Cardiac fibroblast (primary cell): ENCODE results near the gene ARHGEF38.

Experiments
- DNase-seq, 2 donors: peaks; one replicate each; pipeline versions ENCODE4 v3.0.0 to v3.0.0-alpha.2; 2010; ENCODE audit warnings: low read depth in 2 of 2
- H3K4me3 ChIP-seq, 2 donors: replicated peaks in 1 of 2; 1 replicate in 1 of 2; 2 replicates in 1 of 2; pipeline ENCODE4 v1.5.1; 2011; ENCODE audit warnings: low read depth in 2 of 2, low read length in 2 of 2, mild to moderate bottlenecking in 2 of 2, moderate library complexity in 1 of 2
- TF ChIP-seq, protein P1 (sequence below): IDR thresholded peaks from one replicate; pipeline ENCODE4 v1.5.1; 2011; ENCODE audit warnings: low read depth, mild to moderate bottlenecking, low read length, inconsistent platforms

Gene ARHGEF38

DNA sequence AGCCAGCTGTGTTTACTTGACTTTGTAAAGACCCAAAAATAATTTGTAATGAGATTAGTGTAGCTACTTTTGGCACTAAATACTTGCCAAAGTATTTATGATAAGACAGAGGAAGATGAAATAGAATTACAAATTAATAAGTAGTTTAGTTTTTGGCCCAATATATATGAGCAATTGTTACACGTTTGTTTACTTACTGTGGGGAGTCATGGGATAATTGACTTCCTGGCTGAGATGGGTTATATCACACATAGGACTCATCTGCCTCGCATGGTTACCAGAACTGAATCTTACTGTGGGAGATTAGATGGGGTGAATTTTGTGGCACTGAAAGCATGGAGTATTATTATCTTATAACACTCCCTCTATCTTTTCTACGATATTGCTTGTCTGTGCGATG lies 89.4 kb downstream of the ARHGEF38 start:
- TF ChIP-seq, protein P1, sequence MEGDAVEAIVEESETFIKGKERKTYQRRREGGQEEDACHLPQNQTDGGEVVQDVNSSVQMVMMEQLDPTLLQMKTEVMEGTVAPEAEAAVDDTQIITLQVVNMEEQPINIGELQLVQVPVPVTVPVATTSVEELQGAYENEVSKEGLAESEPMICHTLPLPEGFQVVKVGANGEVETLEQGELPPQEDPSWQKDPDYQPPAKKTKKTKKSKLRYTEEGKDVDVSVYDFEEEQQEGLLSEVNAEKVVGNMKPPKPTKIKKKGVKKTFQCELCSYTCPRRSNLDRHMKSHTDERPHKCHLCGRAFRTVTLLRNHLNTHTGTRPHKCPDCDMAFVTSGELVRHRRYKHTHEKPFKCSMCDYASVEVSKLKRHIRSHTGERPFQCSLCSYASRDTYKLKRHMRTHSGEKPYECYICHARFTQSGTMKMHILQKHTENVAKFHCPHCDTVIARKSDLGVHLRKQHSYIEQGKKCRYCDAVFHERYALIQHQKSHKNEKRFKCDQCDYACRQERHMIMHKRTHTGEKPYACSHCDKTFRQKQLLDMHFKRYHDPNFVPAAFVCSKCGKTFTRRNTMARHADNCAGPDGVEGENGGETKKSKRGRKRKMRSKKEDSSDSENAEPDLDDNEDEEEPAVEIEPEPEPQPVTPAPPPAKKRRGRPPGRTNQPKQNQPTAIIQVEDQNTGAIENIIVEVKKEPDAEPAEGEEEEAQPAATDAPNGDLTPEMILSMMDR: no peak
- H3K4me3 ChIP-seq: no peak overlapping the region
- no peak for DNase-seq

DNA sequence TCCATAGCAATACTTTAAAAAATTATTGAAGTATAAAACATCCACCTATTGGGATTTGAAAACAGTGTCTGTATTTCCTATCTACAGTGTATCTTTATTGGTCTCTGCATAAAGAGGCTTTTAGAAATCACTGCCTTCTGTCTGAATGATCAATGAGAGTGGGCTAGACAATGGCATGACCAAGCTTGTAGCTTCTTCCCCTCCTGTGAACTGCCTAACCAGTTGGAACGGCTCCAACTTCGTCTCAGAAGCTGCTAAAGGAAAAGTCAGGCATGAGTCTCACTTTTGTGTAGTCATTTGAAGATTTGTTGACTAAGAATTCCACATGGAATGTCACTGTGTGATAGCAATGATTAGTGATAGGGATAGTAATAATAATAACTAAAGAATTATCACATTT lies 91.8 kb downstream of the ARHGEF38 start:
- TF ChIP-seq, protein P1: no peak
- DNase-seq: no peak
- no peak overlapping the region for H3K4me3 ChIP-seq

DNA sequence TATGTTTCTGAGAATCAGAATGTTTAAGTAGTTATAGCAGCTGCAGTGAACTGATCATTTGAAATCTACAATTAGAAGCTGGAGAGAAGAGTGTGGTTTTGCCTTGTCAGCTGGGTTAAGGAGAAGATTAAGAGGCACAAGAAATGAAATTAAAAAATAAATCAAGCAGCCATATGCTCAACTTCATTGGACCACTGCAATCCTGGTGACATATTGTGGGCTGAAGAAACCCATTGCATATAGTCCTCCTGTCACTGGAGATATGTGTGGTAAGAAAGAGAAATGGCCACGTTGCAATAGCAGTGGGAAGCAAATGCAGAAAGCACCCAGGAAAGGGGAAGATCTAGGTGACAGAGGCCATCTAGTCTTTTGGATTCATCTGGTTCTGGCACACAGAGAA lies 93.0 kb downstream of the ARHGEF38 start:
- no peak for DNase-seq
- no peak overlapping the region for H3K4me3 ChIP-seq

DNA sequence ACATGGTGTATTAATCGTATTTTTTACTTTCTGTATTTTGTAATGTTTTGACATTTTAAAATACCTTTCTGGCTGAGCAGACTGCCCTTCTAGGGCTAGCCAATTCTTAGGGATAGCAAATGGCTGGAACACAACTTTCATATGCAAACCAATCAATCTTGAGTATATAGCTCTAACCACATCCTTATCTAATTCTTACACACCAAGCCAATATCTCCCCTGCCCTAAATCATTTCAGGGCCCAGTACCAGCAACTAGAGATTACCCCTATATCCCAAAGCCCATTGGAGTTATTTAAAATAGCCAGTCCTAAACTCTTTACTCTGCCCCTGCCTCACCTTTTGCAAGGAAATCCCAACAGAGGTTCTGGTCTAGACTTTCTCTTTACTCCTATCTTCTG lies 97.8 kb downstream of the ARHGEF38 start:
- TF ChIP-seq, protein P1: no peak
- DNase-seq: no peak
- H3K4me3 ChIP-seq: no peak overlapping the region

More for the DNA sequence above, 93.0 kb downstream of the ARHGEF38 start:
- TF ChIP-seq, protein P1: no peak

DNA sequence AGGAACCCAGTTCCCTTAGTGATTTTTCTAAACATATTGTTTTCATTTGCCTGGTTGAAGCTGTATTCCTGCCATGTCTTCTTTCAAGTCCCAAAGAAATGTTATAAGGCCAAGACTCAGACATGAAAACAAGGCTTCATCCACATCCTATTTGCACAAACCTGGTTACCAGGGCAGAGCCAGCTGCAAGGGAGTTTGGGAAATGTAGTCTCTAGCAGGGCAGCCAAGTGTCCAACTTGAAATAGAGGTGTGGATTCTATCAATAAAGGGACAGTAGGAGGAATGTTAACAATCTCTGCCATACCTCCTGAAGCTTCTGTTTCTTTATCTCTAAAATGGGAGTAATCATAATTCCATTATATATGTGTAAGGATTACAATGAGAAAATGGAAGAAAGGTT lies 99.5 kb downstream of the ARHGEF38 start:
- no peak overlapping the region for H3K4me3 ChIP-seq
- TF ChIP-seq, protein P1: no peak
- DNase-seq: no peak

DNA sequence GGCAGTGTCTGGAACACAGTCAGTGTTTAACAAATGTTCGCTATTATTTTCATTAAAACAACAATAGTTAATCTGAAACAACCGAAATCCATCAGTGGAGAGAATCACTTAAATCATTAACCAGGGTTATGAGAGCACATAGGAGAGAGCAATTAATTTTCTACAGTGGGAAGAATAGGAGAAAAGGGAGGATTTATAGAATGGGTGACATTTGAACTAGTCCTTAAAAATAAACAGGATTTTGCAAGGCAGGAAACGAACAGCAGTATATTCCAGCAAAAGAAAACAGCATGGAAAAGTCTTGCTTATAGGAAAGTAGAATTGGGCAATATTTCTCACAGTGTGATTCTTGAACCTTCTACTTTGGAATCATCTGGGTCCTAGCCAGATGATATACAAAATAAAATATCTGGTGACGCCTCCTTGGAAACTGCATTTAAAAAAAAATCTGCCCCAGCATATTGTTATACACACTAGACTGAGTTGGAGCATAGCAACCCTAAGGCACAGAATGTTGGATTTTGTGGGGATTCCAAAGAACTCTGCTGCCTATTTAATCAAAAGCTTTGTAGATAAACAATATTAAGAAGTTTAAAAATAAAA lies 100.0 kb downstream of the ARHGEF38 start:
- no peak overlapping the region for H3K4me3 ChIP-seq
- no peak for DNase-seq
- TF ChIP-seq, protein P1: no peak
